GM21717 (cell line): Measurements from ENCODE around the gene DCPS.
"Not testable (repeated sequence)": the region's sequence is repeated elsewhere in the genome, so short reads cannot be mapped to it uniquely, and the experiment has no call there.

Experiments used
- ATAC-seq: cut with Tn5 transposase; IDR thresholded peaks from one replicate; pipeline ENCODE4 v1.9.1; 2021; ENCODE audit warnings: mild to moderate bottlenecking, moderate library complexity; ENCODE audit not compliant: unreplicated experiment

DCPS gene

DNA sequence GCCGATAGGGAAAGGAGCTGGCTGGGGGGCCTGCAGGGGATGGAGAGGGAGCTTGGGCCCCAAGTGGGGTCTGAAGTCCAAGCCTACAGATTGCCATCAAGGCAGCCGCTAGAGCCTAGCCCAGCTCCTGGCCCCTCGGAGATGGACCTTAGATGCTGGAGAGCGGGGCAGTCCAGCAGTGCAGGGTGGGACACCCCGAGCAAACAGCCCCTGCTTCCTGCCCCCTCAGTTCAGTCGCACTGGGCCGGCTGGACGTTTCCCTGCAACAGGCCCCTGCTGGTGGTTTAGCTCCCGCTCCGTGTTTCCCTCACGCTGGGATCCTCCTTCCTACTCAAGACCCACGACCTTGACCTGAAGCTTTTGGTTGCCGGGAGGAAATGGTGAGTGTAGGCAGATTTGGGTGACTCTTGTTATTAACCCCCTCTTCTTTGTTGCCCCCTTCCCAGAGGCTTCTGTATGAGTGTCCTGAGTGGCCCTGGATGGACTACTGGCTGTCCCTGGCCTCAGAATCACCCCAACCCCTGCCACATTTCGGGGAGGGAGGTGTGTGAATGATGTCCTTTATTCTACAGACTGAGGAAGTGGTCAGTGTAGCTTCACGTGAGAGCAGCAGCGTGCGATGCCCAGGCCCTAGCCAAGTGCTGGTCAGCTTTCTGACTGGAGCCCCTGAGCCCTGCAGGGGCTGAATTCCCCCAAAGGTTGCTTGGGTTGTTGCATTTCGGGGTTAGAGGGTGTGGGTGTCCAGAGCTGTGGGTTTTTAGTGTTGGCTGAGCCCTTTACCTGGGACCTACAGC is 54.3 kb downstream of the DCPS start:
- no peak for ATAC-seq

DNA sequence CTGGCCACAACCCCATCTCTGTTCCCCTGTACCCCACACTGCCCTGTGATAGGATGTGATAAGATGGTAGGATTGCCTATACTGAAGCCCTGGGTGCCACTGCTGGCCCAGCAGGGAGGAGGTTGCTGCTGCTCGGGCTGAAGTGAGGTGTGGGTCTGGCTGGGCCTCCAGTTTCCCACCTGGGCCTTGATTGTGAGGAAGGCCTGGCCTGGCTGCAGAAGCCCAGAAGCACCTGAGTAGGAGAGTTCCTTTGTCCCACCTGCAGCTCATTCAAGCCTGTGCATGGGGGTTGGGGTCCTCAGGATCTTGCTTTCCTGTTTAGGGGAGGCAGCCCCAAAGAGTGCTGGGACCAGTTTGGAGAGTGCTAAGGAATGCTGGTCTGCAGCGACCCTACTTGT is 54.9 kb downstream of the DCPS start:
- ATAC-seq: no peak

DNA sequence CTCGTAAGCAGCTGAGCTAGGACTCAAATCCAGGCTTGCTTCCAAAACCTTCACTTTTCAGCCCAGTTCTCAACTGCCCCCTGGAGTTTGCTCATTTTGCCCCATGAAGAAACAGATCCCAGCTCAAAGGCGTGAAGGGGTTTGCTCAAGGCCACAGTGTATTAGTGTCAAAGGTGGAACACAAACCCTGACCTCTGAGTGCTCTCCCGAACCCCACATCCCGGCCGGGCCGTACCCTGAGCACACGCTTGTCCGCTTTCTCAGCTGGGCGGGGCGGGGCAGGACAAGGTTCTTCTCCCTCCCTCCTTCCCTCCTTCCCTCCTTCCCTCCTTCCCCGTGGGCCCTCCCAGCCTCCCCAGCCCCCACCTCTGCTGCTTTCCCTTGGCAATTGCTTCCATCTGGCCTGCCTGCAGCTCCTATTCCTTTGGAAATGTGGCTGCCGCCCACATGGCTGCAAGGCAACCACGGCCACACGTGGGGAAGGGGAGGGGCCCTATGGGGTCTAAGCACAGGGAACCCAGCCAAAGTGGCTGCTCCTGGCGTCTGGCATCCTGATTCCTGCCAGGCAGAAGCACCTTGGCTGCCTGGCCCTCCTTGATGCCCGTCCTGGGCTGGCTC is 55.7 kb downstream of the DCPS start:
- ATAC-seq: no peak

DNA sequence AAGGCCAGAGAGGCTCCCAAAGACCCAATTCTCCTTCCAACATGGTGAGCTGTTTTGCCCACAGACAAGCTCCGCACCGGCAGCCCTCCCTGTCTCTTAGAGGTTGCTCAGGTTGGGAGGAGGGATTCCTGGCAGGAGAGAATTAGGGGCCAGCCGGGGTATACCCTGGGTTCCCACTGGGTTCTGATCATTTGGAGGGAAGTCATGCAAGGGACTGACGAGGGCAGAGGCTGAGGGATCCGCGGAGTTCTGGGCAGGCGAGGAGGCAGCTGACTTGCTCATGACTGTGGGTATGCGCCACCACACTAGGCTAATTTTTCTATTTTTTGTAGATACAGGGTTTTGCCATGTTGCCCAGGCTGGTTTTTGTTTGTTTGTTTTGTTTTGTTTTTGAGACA is 56.2 kb downstream of the DCPS start:
- ATAC-seq: no peak

GRCh38 chr11:126361400-126361799 is 57.5 kb downstream of the DCPS start:
- no peak for ATAC-seq

DNA sequence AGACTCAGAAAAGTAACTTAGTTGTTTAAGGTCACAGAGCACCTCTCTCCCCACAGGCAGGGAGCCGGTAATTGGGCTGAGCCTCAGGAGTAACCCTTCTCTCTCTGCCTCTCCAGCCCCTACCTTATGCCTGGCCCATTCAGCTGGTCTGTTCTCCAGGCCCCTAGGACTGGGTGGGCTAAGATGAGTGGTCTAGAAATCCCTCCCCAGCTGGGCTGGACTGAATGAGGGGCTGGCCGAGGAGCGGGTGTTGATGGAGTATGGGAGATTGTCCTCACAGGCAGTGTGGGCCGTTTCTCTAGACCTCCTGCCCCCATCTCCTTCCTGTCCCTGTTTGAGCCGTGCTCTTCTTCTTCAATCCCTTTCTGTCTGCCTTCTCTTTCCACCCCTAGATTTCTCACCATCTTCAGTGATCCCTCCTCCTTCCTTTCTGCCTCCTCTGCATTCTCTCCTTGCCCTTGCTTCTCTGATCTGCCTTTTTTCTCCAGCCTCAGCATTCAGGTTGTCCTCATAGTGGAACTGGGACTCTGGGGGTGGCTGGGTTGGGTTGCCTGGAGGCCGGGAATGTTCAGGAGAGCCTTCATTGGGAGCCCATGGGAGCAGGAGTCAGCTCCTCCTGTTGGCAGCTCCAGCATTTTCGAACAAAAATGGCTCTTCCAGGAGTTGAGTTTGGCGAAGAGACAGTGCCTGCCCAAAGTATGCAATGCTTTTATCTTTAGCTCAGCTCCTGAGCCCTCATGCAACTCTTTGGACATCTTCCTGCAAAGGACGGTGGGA is 59.2 kb downstream of the DCPS start:
- no peak for ATAC-seq

GRCh38 chr11:126363706-126364248 is 59.9 kb downstream of the DCPS start:
- no peak for ATAC-seq

- not testable (repeated sequence) for ATAC-seq
Observed at GRCh38 chr11:126364735-126365134, 60.9 kb downstream of the DCPS start.

- not testable (repeated sequence) for ATAC-seq
Observed at GRCh38 chr11:126365508-126365907, 61.6 kb downstream of the DCPS start.

DNA sequence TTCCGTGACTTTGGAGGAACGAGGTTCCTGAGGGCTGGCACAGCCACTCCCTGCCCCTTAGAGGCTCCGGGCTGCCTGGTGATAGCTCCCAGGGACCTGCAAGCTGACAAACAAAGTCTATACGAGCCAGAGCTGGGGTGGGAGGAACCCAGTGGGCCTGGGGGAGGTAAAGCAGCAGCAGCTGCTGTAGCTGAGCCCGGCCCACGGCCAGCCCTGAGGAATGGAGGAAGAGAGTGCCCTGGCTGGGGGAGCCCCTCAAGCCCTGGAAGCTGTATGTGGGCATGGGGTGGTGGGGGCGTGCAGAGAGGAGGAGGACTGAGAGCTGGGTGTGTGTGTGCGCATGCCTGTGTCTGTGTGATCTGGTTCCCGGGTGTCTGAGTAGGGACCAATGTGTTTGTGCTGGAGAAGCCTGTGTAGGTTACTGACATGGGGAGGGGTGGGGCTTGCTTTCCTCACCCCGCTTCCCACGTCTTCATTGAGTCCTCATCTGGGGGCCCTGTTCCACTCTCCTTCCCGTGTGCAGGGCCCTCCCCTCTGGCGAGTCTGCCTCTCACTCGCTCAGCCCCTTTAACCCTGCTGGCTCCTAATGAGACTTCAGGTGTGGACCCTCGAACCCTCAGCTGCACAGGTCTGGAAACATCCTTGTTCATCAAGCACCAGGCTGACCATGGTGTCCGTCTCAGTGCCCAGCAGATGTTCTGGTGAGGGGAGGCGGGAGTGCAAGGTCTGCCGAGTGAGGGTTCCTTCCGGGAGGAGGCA is 62.4 kb downstream of the DCPS start:
- no peak for ATAC-seq

- ATAC-seq: not testable (repeated sequence)
Observed at GRCh38 chr11:126366823-126367654, 63.2 kb downstream of the DCPS start.

- not testable (repeated sequence) for ATAC-seq
Observed at GRCh38 chr11:126367806-126368205, 63.9 kb downstream of the DCPS start.

DNA sequence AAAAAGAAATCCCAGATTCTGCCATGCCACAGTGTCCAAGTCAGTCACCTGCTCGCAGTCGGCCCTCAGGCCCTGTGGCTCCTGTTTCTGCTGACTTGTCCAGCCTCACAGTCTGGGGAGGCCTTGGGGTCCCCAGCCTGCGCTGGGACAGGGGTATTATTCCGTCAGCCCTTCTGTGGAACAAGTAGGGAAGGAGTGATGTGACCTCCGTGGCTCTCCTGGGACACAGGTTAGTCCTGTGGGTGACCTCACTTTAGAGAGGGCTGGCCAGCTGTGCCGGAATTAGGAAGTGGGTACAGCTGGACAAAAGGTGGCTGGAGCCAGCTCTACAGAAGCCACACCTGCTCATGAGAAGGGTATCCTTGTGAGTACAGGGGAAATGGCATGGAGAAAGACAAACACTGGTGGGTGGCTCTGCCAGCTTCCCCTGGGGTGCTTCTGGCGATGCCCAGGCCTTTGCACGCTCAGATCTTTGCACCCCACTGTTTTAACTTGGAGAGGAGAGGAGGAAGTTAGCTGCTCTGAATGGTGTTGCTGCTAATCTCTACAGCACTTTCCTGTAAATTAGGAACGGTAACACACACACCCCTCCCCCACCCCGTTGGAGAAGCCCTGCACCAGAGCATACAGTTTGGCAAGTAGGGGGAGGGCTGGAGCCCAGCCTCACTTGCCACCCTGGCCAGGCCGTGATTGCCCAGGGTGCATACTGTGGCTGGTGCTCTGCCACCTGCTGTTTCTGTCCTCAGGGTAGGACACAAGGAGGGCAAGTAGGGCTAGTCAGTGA is 64.7 kb downstream of the DCPS start:
- not testable (repeated sequence) for ATAC-seq

DNA sequence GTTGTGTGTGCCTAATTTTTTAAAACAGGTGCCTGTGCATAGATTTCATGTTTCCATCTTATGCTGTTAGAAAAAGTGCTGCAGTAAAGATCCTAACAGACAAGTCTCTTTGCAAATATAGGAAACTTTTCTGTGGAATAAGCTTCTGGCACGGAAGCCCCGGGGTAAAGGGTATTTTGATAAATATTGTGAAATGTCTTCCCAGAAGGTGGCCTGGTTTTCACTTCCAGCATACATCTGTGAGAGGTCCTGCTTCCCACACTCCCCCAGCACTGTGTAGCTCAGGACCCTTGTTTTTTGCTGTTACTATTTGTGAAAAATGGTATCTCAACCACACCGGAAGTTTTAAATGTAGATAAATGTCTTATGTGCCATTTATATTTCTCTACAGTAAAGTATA is 66.2 kb downstream of the DCPS start:
- no peak for ATAC-seq

DNA sequence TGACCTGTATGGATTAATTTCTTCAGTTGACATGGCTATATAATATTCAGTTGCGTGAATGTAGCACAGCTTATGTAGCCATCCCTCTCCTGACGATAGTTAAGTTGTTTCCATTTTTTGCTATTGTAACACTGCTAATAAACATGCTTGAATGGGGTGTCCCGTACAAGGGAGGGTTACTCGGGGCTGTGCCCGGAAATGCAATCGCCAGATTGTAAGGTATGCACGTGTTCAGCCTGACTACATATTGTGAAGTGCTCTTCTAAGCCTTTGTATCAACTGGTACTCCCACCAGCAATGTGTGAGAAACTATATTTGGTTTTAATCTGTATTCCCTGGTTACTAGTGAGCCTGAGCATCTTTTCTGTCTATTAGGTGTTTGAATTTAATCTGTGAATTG is 67.7 kb downstream of the DCPS start:
- ATAC-seq: no peak

- not testable (repeated sequence) for ATAC-seq
Observed at GRCh38 chr11:126373389-126374066, 69.7 kb downstream of the DCPS start.

- not testable (repeated sequence) for ATAC-seq
Observed at GRCh38 chr11:126374562-126375300, 70.9 kb downstream of the DCPS start.

- ATAC-seq: no peak
Observed at GRCh38 chr11:126375726-126376125, 71.9 kb downstream of the DCPS start.
